GM23248 (cell line): ENCODE data around the gene STPG1.

Experiments used
- EZH2 ChIP-seq: fragments of 200-600 bp; sonication (generic); IDR thresholded peaks from 2 replicates; pipeline ENCODE4 v1.6.1; 2018; ENCODE audit warnings: antibody characterized with exemption, mild to moderate bottlenecking; ENCODE audit not compliant: insufficient read depth, poor library complexity, severe bottlenecking
- EZH2phosphoT487 ChIP-seq: fragments of 200-600 bp; sonication (generic); IDR thresholded peaks from 2 replicates; pipeline ENCODE4 v1.6.1; 2018; ENCODE audit warnings: antibody characterized with exemption, moderate library complexity, mild to moderate bottlenecking, low read depth; ENCODE audit not compliant: insufficient read depth

DNA sequence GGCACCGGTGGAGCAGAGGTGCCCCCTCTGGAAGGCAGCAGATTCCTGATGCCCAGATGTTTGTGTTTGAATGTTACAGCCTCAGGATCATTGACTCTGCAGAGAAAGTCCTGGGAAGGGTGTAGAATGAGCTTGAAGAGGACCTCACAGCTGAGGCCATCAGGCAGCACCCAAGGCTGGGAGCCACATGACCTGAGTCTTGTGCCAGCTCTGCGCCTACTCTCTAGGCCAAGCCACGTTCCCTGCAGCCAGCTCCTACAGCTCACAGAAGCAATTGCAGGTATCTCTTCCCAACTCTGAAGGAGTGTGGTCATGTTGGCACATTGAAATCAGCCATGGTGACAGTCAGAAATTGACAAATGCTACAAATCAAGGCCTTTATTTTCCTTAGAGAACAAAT, 58.1 kb downstream of the STPG1 start:
- TF ChIP-seq EZH2 (no peak), EZH2phosphoT487 (no peak)
